HepG2 (cell line): ENCODE measurements around the gene C11orf68. TPM values are rescaled to one million over a fixed set of nuclear protein-coding genes. Genes with fewer than 3 reads are reported as not detected.

Experiments used
- ARNT ChIP-seq: fragments of 450-650 bp; IDR thresholded peaks from 2 replicates; pipeline ENCODE4 v1.6.1; 2017
- GABPB1 ChIP-seq: IDR thresholded peaks from 2 replicates; pipeline ENCODE4 v1.6.1; 2016; ENCODE audit warnings: mild to moderate bottlenecking, missing genetic modification reagents, moderate library complexity, missing compliant biosample characterization
- HNRNPK ChIP-seq: fragments of 200-400 bp; formaldehyde crosslinking; IDR thresholded peaks from 2 replicates; pipeline ENCODE4 v1.6.1; 2018; ENCODE audit warnings: low read length, low read depth, moderate library complexity, mild to moderate bottlenecking; ENCODE audit not compliant: poor library complexity, severe bottlenecking
- JUN ChIP-seq: sonication (generic); formaldehyde crosslinking; IDR thresholded peaks from 2 replicates; pipeline ENCODE4 v1.4.0; 2020; ENCODE audit warnings: mild to moderate bottlenecking, missing genetic modification reagents
- LCORL ChIP-seq, 2 experiments: fragments of 450-650 bp in 1 of 2; sonication (generic) in 1 of 2; formaldehyde crosslinking in 1 of 2; IDR thresholded peaks; 2 replicates each; pipeline versions ENCODE4 v1.5.0 to v1.6.1; 2017 to 2020; ENCODE audit warnings: antibody characterized with exemption in 1 of 2, missing genetic modification reagents in 1 of 2
- NKX3-1 ChIP-seq: sonication (generic); formaldehyde crosslinking; IDR thresholded peaks from 2 replicates; pipeline ENCODE4 v1.5.0; 2020; ENCODE audit warnings: missing genetic modification reagents
- ZFAT ChIP-seq: sonication (generic); formaldehyde crosslinking; conservative IDR thresholded peaks from 2 replicates; pipeline ENCODE4 v1.8.1; 2023; ENCODE audit warnings: missing genetic modification reagents, inconsistent platforms
- ZNF556 ChIP-seq: sonication (generic); formaldehyde crosslinking; IDR thresholded peaks from 2 replicates; pipeline ENCODE4 v1.4.0; 2020; ENCODE audit warnings: mild to moderate bottlenecking, missing genetic modification reagents, borderline replicate concordance
- ZNF567 ChIP-seq: sonication (generic); formaldehyde crosslinking; IDR thresholded peaks from 2 replicates; pipeline ENCODE4 v1.8.1; 2023; ENCODE audit warnings: mild to moderate bottlenecking, missing genetic modification reagents, borderline replicate concordance
- ZNF713 ChIP-seq: sonication (generic); formaldehyde crosslinking; IDR thresholded peaks from 2 replicates; pipeline ENCODE4 v1.4.0; 2020; ENCODE audit warnings: mild to moderate bottlenecking, missing genetic modification reagents
- ZNF737 ChIP-seq: sonication (generic); formaldehyde crosslinking; IDR thresholded peaks from 2 replicates; pipeline ENCODE4 v1.5.0; 2020; ENCODE audit warnings: missing genetic modification reagents, mild to moderate bottlenecking, borderline replicate concordance
- ZNF83 ChIP-seq: sonication (generic); formaldehyde crosslinking; IDR thresholded peaks from 2 replicates; pipeline ENCODE4 v1.4.0; 2020; ENCODE audit warnings: missing genetic modification reagents, mild to moderate bottlenecking, borderline replicate concordance
- polyA plus RNA-seq, 8 experiments: library from polyadenylated mRNA; depleted of rRNA in 3 of 8; stranded (reverse) in 7 of 8; unstranded in 1 of 8; fragments of >200 nt; fragmentation: Illumina TruSeq in 4 of 8; extraction: Trizol in 4 of 8; gene quantifications; 2 replicates each; pipeline versions ENCODE4 v1.2.1 to v1.2.3, GENCODE V29; 2011 to 2016; ENCODE audit warnings: low read depth in 4 of 8, missing spikeins in 1 of 8, mixed read lengths in 1 of 8; ENCODE audit not compliant: insufficient read depth in 1 of 8
- total RNA-seq, 5 experiments: library from RNA; depleted of rRNA; stranded (reverse); fragments of >200 nt; fragmentation: Illumina TruSeq; extraction: Trizol; gene quantifications; 2 replicates each; pipeline ENCODE4 v1.2.3, GENCODE V29; 2016; ENCODE audit warnings: low read depth in 1 of 5
- TF ChIP-seq, protein P1 (sequence below): sonication (generic); formaldehyde crosslinking; IDR thresholded peaks from 2 replicates; pipeline ENCODE4 v1.4.0; 2020; ENCODE audit warnings: missing genetic modification reagents
- TF ChIP-seq, protein P2 (sequence below), 2 experiments: sonication (generic) in 1 of 2; formaldehyde crosslinking in 1 of 2; IDR thresholded peaks; 2 replicates each; pipeline versions ENCODE4 v1.4.0 to v1.6.1; 2018 to 2020; ENCODE audit warnings: missing genetic modification reagents in 2 of 2, borderline replicate concordance in 1 of 2, low read depth in 1 of 2, mild to moderate bottlenecking in 1 of 2, missing biosample characterization in 1 of 2
- TF ChIP-seq, protein P3 (sequence below): sonication (generic); formaldehyde crosslinking; IDR thresholded peaks from 2 replicates; pipeline ENCODE4 v1.4.0; 2020; ENCODE audit warnings: mild to moderate bottlenecking, missing genetic modification reagents
- TF ChIP-seq, protein P4 (sequence below): sonication (generic); formaldehyde crosslinking; IDR thresholded peaks from 2 replicates; pipeline ENCODE4 v1.8.1; 2023; ENCODE audit warnings: mild to moderate bottlenecking, moderate library complexity, missing genetic modification reagents
- TF ChIP-seq, protein P5 (sequence below), 2 experiments: sonication (generic) in 1 of 2; formaldehyde crosslinking in 1 of 2; IDR thresholded peaks; 2 replicates each; pipeline versions ENCODE4 v1.4.0 to v1.6.1; 2016 to 2020; ENCODE audit warnings: borderline replicate concordance in 1 of 2, low read depth in 1 of 2, mild to moderate bottlenecking in 1 of 2, missing genetic modification reagents in 1 of 2
- TF ChIP-seq, protein P6 (sequence below): sonication (generic); formaldehyde crosslinking; IDR thresholded peaks from 2 replicates; pipeline ENCODE4 v1.9.0; 2021; ENCODE audit warnings: missing genetic modification reagents, mild to moderate bottlenecking, borderline replicate concordance

Gene C11orf68
- total and polyA plus RNA-seq, 2 of the 13 experiments (the other 11 are each of a cell fraction or from before 2014, with no cell fraction given): 8.4 to 28.3 TPM

DNA sequence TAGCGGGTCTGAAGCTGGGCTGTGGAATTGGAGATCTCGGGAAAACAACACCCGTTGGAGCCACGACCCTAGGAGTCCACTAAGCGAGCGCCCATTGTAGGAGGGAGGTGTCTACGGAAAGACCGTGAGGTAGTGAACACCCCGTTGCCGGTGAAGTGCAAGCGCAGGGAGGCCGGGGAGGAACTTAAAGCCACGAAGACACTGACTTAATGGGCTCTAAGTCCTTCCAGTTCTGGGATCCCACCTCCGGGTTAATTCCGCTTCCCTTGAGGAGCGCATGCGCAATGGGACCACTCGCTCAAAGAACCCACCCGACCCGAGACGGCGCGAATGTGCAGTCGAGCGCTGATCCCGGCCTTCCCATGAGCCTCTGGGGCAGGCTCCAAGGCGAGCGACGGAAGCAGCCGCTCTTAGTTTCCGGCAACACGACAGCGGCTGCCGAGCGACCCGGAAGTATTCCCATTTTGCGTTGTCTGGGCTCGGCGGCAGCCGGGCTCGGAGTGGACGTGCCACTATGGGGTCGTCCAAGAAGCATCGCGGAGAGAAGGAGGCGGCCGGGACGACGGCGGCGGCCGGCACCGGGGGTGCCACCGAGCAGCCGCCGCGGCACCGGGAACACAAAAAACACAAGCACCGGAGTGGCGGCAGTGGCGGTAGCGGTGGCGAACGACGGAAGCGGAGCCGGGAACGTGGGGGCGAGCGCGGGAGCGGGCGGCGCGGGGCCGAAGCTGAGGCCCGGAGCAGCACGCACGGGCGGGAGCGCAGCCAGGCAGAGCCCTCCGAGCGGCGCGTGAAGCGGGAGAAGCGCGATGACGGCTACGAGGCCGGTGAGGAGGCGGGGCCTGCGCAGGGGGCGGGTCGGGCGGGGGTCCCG lies 42.6 kb upstream of the C11orf68 start, which contains the start of gene SART1 (continued):
- TF ChIP-seq, protein P1, sequence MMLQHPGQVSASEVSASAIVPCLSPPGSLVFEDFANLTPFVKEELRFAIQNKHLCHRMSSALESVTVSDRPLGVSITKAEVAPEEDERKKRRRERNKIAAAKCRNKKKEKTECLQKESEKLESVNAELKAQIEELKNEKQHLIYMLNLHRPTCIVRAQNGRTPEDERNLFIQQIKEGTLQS (CRISPR knock-in tag): no peak
- TF ChIP-seq ARNT: no peak
- TF ChIP-seq, protein P2, sequence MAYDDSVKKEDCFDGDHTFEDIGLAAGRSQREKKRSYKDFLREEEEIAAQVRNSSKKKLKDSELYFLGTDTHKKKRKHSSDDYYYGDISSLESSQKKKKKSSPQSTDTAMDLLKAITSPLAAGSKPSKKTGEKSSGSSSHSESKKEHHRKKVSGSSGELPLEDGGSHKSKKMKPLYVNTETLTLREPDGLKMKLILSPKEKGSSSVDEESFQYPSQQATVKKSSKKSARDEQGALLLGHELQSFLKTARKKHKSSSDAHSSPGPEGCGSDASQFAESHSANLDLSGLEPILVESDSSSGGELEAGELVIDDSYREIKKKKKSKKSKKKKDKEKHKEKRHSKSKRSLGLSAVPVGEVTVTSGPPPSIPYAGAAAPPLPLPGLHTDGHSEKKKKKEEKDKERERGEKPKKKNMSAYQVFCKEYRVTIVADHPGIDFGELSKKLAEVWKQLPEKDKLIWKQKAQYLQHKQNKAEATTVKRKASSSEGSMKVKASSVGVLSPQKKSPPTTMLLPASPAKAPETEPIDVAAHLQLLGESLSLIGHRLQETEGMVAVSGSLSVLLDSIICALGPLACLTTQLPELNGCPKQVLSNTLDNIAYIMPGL (CRISPR knock-in tag; IDR thresholded peaks at IDR 0.05; ENCODE audit: borderline replicate concordance in 1 of 2, low read depth in 1 of 2): peak; percentile 79 to 88; a peak in 2 of 4 replicates
- TF ChIP-seq GABPB1 (CRISPR knock-in tag): peak; percentile 99
- peak; percentile 46 for TF ChIP-seq HNRNPK
- TF ChIP-seq, protein P3, sequence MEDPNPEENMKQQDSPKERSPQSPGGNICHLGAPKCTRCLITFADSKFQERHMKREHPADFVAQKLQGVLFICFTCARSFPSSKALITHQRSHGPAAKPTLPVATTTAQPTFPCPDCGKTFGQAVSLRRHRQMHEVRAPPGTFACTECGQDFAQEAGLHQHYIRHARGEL (CRISPR knock-in tag): no peak; the same call in 1 of the 2 replicates
- no peak for TF ChIP-seq ZNF713 (CRISPR knock-in tag)
- TF ChIP-seq LCORL (IDR thresholded peaks at IDR 0.05): no peak
- peak; percentile 59; the same call in 1 of the 2 replicates for TF ChIP-seq LCORL (CRISPR knock-in tag; IDR thresholded peaks at IDR 0.05)
- TF ChIP-seq NKX3-1 (CRISPR knock-in tag): no peak
- TF ChIP-seq, protein P4, sequence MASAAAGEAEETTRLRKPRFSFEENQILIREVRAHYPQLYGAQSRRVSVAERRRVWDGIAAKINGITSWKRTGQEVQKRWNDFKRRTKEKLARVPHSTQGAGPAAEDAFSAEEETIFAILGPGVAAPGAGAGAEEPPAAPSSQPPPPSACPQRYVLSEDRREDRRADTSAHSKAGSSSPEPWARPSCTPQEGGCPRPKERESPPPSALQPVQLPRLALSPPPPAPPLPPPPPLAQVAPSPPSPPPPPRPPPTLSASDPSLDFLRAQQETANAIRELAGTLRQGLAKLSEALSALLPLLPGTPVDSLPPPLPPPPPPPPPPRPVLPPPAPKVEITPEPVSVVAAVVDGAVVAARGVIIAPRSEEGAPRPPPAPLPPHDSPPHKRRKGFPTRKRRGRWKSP (CRISPR knock-in tag): no peak
- TF ChIP-seq ZNF567 (CRISPR knock-in tag): no peak
- TF ChIP-seq, protein P5, sequence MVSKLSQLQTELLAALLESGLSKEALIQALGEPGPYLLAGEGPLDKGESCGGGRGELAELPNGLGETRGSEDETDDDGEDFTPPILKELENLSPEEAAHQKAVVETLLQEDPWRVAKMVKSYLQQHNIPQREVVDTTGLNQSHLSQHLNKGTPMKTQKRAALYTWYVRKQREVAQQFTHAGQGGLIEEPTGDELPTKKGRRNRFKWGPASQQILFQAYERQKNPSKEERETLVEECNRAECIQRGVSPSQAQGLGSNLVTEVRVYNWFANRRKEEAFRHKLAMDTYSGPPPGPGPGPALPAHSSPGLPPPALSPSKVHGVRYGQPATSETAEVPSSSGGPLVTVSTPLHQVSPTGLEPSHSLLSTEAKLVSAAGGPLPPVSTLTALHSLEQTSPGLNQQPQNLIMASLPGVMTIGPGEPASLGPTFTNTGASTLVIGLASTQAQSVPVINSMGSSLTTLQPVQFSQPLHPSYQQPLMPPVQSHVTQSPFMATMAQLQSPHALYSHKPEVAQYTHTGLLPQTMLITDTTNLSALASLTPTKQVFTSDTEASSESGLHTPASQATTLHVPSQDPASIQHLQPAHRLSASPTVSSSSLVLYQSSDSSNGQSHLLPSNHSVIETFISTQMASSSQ (IDR thresholded peaks at IDR 0.05; ENCODE audit: low read depth): no peak
- TF ChIP-seq, protein P5 (CRISPR knock-in tag; IDR thresholded peaks at IDR 0.05; ENCODE audit: borderline replicate concordance): peak; percentile 64; the same call in 1 of the 2 replicates
- no peak for TF ChIP-seq JUN (CRISPR knock-in tag)
- no peak for TF ChIP-seq ZNF737 (CRISPR knock-in tag)
- TF ChIP-seq ZFAT (CRISPR knock-in tag): peak; percentile 97
- TF ChIP-seq ZNF83: no peak
- TF ChIP-seq ZNF556: no peak; the same call in 1 of the 2 replicates
- TF ChIP-seq, protein P6, sequence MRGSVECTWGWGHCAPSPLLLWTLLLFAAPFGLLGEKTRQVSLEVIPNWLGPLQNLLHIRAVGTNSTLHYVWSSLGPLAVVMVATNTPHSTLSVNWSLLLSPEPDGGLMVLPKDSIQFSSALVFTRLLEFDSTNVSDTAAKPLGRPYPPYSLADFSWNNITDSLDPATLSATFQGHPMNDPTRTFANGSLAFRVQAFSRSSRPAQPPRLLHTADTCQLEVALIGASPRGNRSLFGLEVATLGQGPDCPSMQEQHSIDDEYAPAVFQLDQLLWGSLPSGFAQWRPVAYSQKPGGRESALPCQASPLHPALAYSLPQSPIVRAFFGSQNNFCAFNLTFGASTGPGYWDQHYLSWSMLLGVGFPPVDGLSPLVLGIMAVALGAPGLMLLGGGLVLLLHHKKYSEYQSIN (CRISPR knock-in tag): no peak
